Pancreas (tissue), 10 donors: ENCODE measurements around the gene NCAPG2. TPM values are rescaled to one million over a fixed set of nuclear protein-coding genes. Genes with fewer than 3 reads are reported as not detected.

ENCODE experiments used
- ATAC-seq, 4 donors: fragments of 200-7000 bp; cut with Tn5 transposase; one replicate each; pipeline versions ENCODE4 v1.8.0 to v1.9.1; 2020; ENCODE audit warnings: mild to moderate bottlenecking in 4 of 4, moderate library complexity in 4 of 4
- DNase-seq, 6 donors: peaks; one replicate each; pipeline ENCODE4 v3.0.0-alpha.2; 2020
- FAIRE-seq: peaks from 2 replicates; lab custom pipeline; 2012; peaks lifted over from hg19 to GRCh38; lab: Jason Lieb, UNC
- H3K27ac ChIP-seq, 4 donors: fragments of 200-600 bp; sonication (generic); 1 replicate in 3 of 4; 2 replicates in 1 of 4; pipeline versions ENCODE4 v1.5.0 to v1.8.0; 2020
- H3K27me3 ChIP-seq, 4 donors: fragments of 200-600 bp; one replicate each; pipeline ENCODE4 v1.8.0; 2021
- H3K36me3 ChIP-seq, 3 donors: fragments of 200-600 bp; sonication (generic) in 1 of 3; one replicate each; pipeline versions ENCODE4 v1.5.0 to v1.8.0; 2020 to 2021
- H3K4me1 ChIP-seq, 3 donors: fragments of 200-600 bp; one replicate each; pipeline ENCODE4 v1.8.0; 2021
- H3K4me3 ChIP-seq, 4 donors: fragments of 200-600 bp; sonication (generic) in 2 of 4; one replicate each; pipeline versions ENCODE4 v1.5.0 to v1.8.0; 2020 to 2021
- H3K9me3 ChIP-seq, 4 donors: fragments of 200-600 bp; one replicate each; pipeline ENCODE4 v1.8.0; 2021
- CTCF ChIP-seq, 4 donors: fragments of 200-600 bp; sonication (generic) in 3 of 4; IDR thresholded peaks; one replicate each; pipeline versions ENCODE4 v1.5.0 to v1.8.0; 2021; ENCODE audit warnings: antibody characterized with exemption in 4 of 4
- WGBS, 2 donors: extraction: QIAGEN DNeasy Blood & Tissue Kit; methylation state at CpG; one replicate each; pipeline ENCODE4 v1.1.7; 2013; 5-methylcytosine and 5-hydroxymethylcytosine counted together
- intact Hi-C, 3 donors: fragments of 100-400 bp; cut with DNase I; formaldehyde crosslinking; loops; one replicate each; pipeline versions ENCODE4 v1.11.1 to v1.14.2; 2022
- polyA plus RNA-seq, 2 donors: library from polyadenylated mRNA; stranded (reverse); fragments of 200-250 nt; gene quantifications; one replicate each; pipeline ENCODE4 v1.2.3, GENCODE V29; 2013
- total RNA-seq, 6 donors: library from RNA; stranded (reverse); fragmentation: NEBNext Ultra II Directional in 4 of 6; extraction: Animal tissue kit (Norgen Biotek cat#: 25700) in 4 of 6; gene quantifications; one replicate each; pipeline versions ENCODE4 v1.2.1 to v1.2.4, GENCODE V29; 2021 to 2023
- donor health status: healthy with polysubstance abuse.
- donor health status: DM: no; HTN: no; CAD: no; lungs with moderate emphysema.
- donor health status: DM: no; HTN: no; CAD: no.
- donor health status: control.
- donor health status: control.
- donor health status: Bipolar disorder and iron deficiency.
- donor health status: DM: yes; HTN: yes; CAD: no.
- donor health status: DM: no; HTN: no; CAD: no.
- donor health status: DM: no; HTN: no; CAD: no.
- donor health status: DM: yes; HTN: yes; CAD: no.

NCAPG2 gene
- total and polyA plus RNA-seq, 8 donors = 1.4 to 4.0 (median 3.1) TPM

GRCh38 chr7:158728911-158729645 is 24.5 kb upstream of the NCAPG2 start:
- peak in 1 of 4 donors; percentile 21 for ATAC-seq
- FAIRE-seq = no peak
- DNase-seq = no peak

GRCh38 chr7:158727690-158728089 is 23.1 kb upstream of the NCAPG2 start:
- H3K27ac ChIP-seq = no peak overlapping the region
- FAIRE-seq (no peak), DNase-seq (no peak), ATAC-seq (no peak)
- H3K4me3 ChIP-seq = no peak overlapping the region
- H3K4me1 ChIP-seq = no peaks in the 10 kb centered on the region
- intact Hi-C loops = no loop called here
- no peaks in the 10 kb centered on the region for H3K9me3 ChIP-seq
- TF ChIP-seq CTCF (IDR thresholded peaks at IDR 0.05) = no peak
- no peaks in the 10 kb centered on the region for H3K27me3 ChIP-seq
- H3K36me3 ChIP-seq = no peaks in the 10 kb centered on the region
- WGBS, 2 donors = 93 to 96% methylated on average over 5 of the region's 5 CpGs

More at GRCh38 chr7:158728911-158729645, 24.5 kb upstream of the NCAPG2 start:
- no peaks in the 10 kb centered on the region for H3K27me3 ChIP-seq
- 89 to 91% methylated on average over 16 of the region's 16 CpGs for WGBS, 2 donors
- no peak overlapping the region for H3K4me3 ChIP-seq
- no peaks in the 10 kb centered on the region for H3K4me1 ChIP-seq
- intact Hi-C loops = no loop called here
- peaks cover 0 to 1% (median 0%) of the 10 kb centered on the region in 3 donors for H3K36me3 ChIP-seq
- no peak for TF ChIP-seq CTCF (IDR thresholded peaks at IDR 0.05)
- no peak overlapping the region for H3K27ac ChIP-seq
- no peaks in the 10 kb centered on the region for H3K9me3 ChIP-seq

GRCh38 chr7:158726277-158726807 is 21.7 kb upstream of the NCAPG2 start:
- no peak for ATAC-seq
- no peak for DNase-seq
- 89 to 90% methylated on average over 4 of the region's 4 CpGs for WGBS, 2 donors
- Histone ChIP-seq H3K4me3 (no peak overlapping the region), H3K27me3 (no peaks in the 10 kb centered on the region), H3K27ac (no peak overlapping the region), H3K36me3 (no peaks in the 10 kb centered on the region), H3K9me3 (no peaks in the 10 kb centered on the region), H3K4me1 (no peaks in the 10 kb centered on the region)
- intact Hi-C loops = no loop called here
- FAIRE-seq = no peak
- TF ChIP-seq CTCF (IDR thresholded peaks at IDR 0.05) = no peak

- no peak for FAIRE-seq
- no peak for TF ChIP-seq CTCF (IDR thresholded peaks at IDR 0.05)
- Histone ChIP-seq H3K27ac (no peak overlapping the region), H3K4me3 (no peak overlapping the region), H3K27me3 (no peaks in the 10 kb centered on the region), H3K9me3 (no peaks in the 10 kb centered on the region), H3K36me3 (no peaks in the 10 kb centered on the region), H3K4me1 (no peaks in the 10 kb centered on the region)
- WGBS, 2 donors = 67 to 79% methylated on average over 4 of the region's 4 CpGs
- intact Hi-C loops = no loop called here
- DNase-seq = no peak
- no peak for ATAC-seq
Observed at GRCh38 chr7:158725506-158725800, 20.8 kb upstream of the NCAPG2 start.
